HepG2 (cell line): ENCODE data around the gene DCAF7. TPM values are rescaled to one million over a fixed set of nuclear protein-coding genes. Genes with fewer than 3 reads are reported as not detected.

ENCODE experiments used
- ATAC-seq: fragments of 200-7000 bp; cut with Tn5 transposase; 3 replicates; pipeline ENCODE4 v1.9.1; 2020; ENCODE audit warnings: mild to moderate bottlenecking, moderate library complexity
- BruUV-seq: library from RNA; stranded (reverse); fragments of 400-500 nt; replicated peaks from 2 replicates; lab custom pipeline; 2021; lab: Mats Ljungman, UMichigan
- CTCF ChIA-PET: fragments of 300-600 bp; formaldehyde crosslinking; extraction: SDS; loops from one replicate; lab custom pipeline; 2021; ENCODE audit warnings: low total read pairs, inconsistent platforms, low intra/inter-chr PET ratio; lab: Yijun Ruan, JAX
- POLR2A ChIA-PET: fragments of 350-600 bp; sonication (Branson Sonifier 250); formaldehyde crosslinking; loops from one replicate; lab custom pipeline; 2020; ENCODE audit warnings: antibody characterized with exemption, inconsistent platforms; lab: Yijun Ruan, JAX
- DNase-seq: peaks from one replicate; pipeline ENCODE4 v3.0.0-alpha.2; 2015; ENCODE audit warnings: low spot score
- FAIRE-seq: peaks from 3 replicates; lab custom pipeline; 2011; peaks lifted over from hg19 to GRCh38; lab: Jason Lieb, UNC
- H2AFZ ChIP-seq: one replicate; pipeline ENCODE4 v1.6.1; 2011; ENCODE audit warnings: low read length, inconsistent platforms
- H3K27ac ChIP-seq: fragments of 300-600 bp; 3 replicates; pipeline ENCODE4 v1.8.0; 2011; ENCODE audit warnings: mixed run types, mild to moderate bottlenecking, mixed read lengths, low read length, inconsistent platforms; ENCODE audit not compliant: insufficient read depth; ENCODE audit errors: extremely low read length
- H3K27me3 ChIP-seq, 2 experiments: fragments of 200-600 bp in 1 of 2; 2 replicates in 1 of 2; 3 replicates in 1 of 2; pipeline versions ENCODE4 v1.6.0 to v1.8.0; 2011; ENCODE audit warnings: low read length in 2 of 2, mild to moderate bottlenecking in 2 of 2, moderate library complexity in 2 of 2, inconsistent platforms in 1 of 2; ENCODE audit not compliant: insufficient read depth in 2 of 2, control insufficient read depth in 1 of 2
- H3K36me3 ChIP-seq, 2 experiments: fragments of 200-600 bp in 1 of 2; replicated peaks in 1 of 2; 2 replicates in 1 of 2; 3 replicates in 1 of 2; pipeline versions ENCODE4 v1.5.1 to v1.8.0; 2011; ENCODE audit warnings: low read length in 2 of 2, inconsistent platforms in 1 of 2; ENCODE audit not compliant: insufficient read depth in 2 of 2, control insufficient read depth in 1 of 2
- H3K4me1 ChIP-seq: 2 replicates; pipeline ENCODE4 v1.5.1; 2012; ENCODE audit warnings: low read length, inconsistent platforms; ENCODE audit not compliant: insufficient read depth
- H3K4me2 ChIP-seq: 2 replicates; pipeline ENCODE4 v1.6.0; 2011; ENCODE audit warnings: low read depth, low read length, inconsistent platforms
- H3K4me3 ChIP-seq, 3 experiments: fragments of 200-600 bp in 1 of 3; sonication (generic), shearing (Covaris generic) in 1 of 3; replicated peaks in 1 of 3; 2 replicates each; pipeline ENCODE4 v1.5.1; 2011 to 2016; ENCODE audit warnings: low read length in 3 of 3, inconsistent platforms in 2 of 3, low read depth in 2 of 3, mild to moderate bottlenecking in 2 of 3, control low read depth in 1 of 3, mixed read lengths in 1 of 3; ENCODE audit not compliant: insufficient read depth in 1 of 3
- H3K79me2 ChIP-seq: one replicate; pipeline ENCODE4 v1.6.1; 2011; ENCODE audit warnings: low read length, inconsistent platforms; ENCODE audit not compliant: insufficient read depth
- H3K9ac ChIP-seq: 2 replicates; pipeline ENCODE4 v1.6.0; 2011; ENCODE audit warnings: mild to moderate bottlenecking, low read depth, low read length, inconsistent platforms; ENCODE audit not compliant: insufficient read depth
- H3K9me3 ChIP-seq: 2 replicates; pipeline ENCODE4 v1.5.1; 2012; ENCODE audit warnings: mild to moderate bottlenecking, low read length
- H4K20me1 ChIP-seq: 2 replicates; pipeline ENCODE4 v1.6.0; 2011; ENCODE audit warnings: inconsistent platforms, mild to moderate bottlenecking, low read length, moderate library complexity; ENCODE audit not compliant: insufficient read depth
- ARID2 ChIP-seq: sonication (generic); formaldehyde crosslinking; IDR thresholded peaks from 2 replicates; pipeline ENCODE4 v1.8.1; 2022; ENCODE audit warnings: mild to moderate bottlenecking, missing genetic modification reagents, borderline replicate concordance
- ATAD3A ChIP-seq: sonication (generic); formaldehyde crosslinking; IDR thresholded peaks from 2 replicates; pipeline ENCODE4 v1.4.0; 2020; ENCODE audit warnings: missing genetic modification reagents
- FOXM1 ChIP-seq: sonication (generic); formaldehyde crosslinking; IDR thresholded peaks from 2 replicates; pipeline ENCODE4 v1.5.0; 2020; ENCODE audit warnings: missing genetic modification reagents
- GATAD2A ChIP-seq: IDR thresholded peaks from 2 replicates; pipeline ENCODE4 v1.6.1; 2016
- ISL2 ChIP-seq: sonication (generic); formaldehyde crosslinking; IDR thresholded peaks from 2 replicates; pipeline ENCODE4 v1.5.0; 2020; ENCODE audit warnings: missing genetic modification reagents
- KAT7 ChIP-seq: IDR thresholded peaks from 2 replicates; pipeline ENCODE4 v1.6.1; 2018; ENCODE audit warnings: borderline replicate concordance, missing compliant biosample characterization
- MAFG ChIP-seq: sonication (generic); formaldehyde crosslinking; IDR thresholded peaks from 2 replicates; pipeline ENCODE4 v1.5.1; 2020; ENCODE audit warnings: mild to moderate bottlenecking, missing genetic modification reagents
- MIXL1 ChIP-seq: IDR thresholded peaks from 2 replicates; pipeline ENCODE4 v1.6.1; 2016
- MZF1 ChIP-seq: sonication (generic); formaldehyde crosslinking; IDR thresholded peaks from 2 replicates; pipeline ENCODE4 v1.8.1; 2023; ENCODE audit warnings: mild to moderate bottlenecking, missing genetic modification reagents, borderline replicate concordance
- NR1H2 ChIP-seq: sonication (generic); formaldehyde crosslinking; IDR thresholded peaks from 2 replicates; pipeline ENCODE4 v1.8.1; 2022; ENCODE audit warnings: low read depth, missing genetic modification reagents, borderline replicate concordance
- RFXANK ChIP-seq: IDR thresholded peaks from 2 replicates; pipeline ENCODE4 v1.6.1; 2016
- SMAD1 ChIP-seq: sonication (generic); formaldehyde crosslinking; IDR thresholded peaks from 2 replicates; pipeline ENCODE4 v1.4.0; 2020; ENCODE audit warnings: missing genetic modification reagents, low read depth, mild to moderate bottlenecking, borderline replicate concordance
- ZBTB7A ChIP-seq: sonication (generic); formaldehyde crosslinking; IDR thresholded peaks from 2 replicates; pipeline ENCODE4 v1.8.0; 2022; ENCODE audit warnings: mild to moderate bottlenecking, missing genetic modification reagents
- ZNF441 ChIP-seq: sonication (generic); formaldehyde crosslinking; IDR thresholded peaks from 2 replicates; pipeline ENCODE4 v1.7.0; 2021; ENCODE audit warnings: missing genetic modification reagents, borderline replicate concordance
- ZNF772 ChIP-seq: sonication (generic); formaldehyde crosslinking; IDR thresholded peaks from 2 replicates; pipeline ENCODE4 v1.5.0; 2020; ENCODE audit warnings: mild to moderate bottlenecking, missing genetic modification reagents
- ZNF850 ChIP-seq: sonication (generic); formaldehyde crosslinking; conservative IDR thresholded peaks from 2 replicates; pipeline ENCODE4 v1.9.0; 2021; ENCODE audit warnings: mild to moderate bottlenecking, missing genetic modification reagents
- ZZZ3 ChIP-seq: sonication (generic); formaldehyde crosslinking; IDR thresholded peaks from 2 replicates; pipeline ENCODE4 v1.4.0; 2020; ENCODE audit warnings: missing genetic modification reagents, mild to moderate bottlenecking, borderline replicate concordance
- WGBS: methylation state at CpG from one replicate; pipeline ENCODE4 v1.1.6; 2017; ENCODE audit warnings: low lambda C conversion rate; 5-methylcytosine and 5-hydroxymethylcytosine counted together
- in situ Hi-C: cut with HindIII; loops from 2 replicates; pipeline ENCODE4 v1.10.0; 2017; ENCODE audit warnings: low pct_unique_long_range_greater_than_20kb; ENCODE audit not compliant: extremely low pct_ligation_motif_present
- intact Hi-C: fragments of 100-400 bp; cut with micrococcal nuclease; formaldehyde crosslinking; loops from one replicate; pipeline ENCODE4 v1.10.0; 2022; ENCODE audit not compliant: unreplicated experiment
- polyA plus RNA-seq, 8 experiments: library from polyadenylated mRNA; depleted of rRNA in 3 of 8; stranded (reverse) in 7 of 8; unstranded in 1 of 8; fragments of >200 nt; fragmentation: Illumina TruSeq in 4 of 8; extraction: Trizol in 4 of 8; gene quantifications; 2 replicates each; pipeline versions ENCODE4 v1.2.1 to v1.2.3, GENCODE V29; 2011 to 2016; ENCODE audit warnings: low read depth in 4 of 8, missing spikeins in 1 of 8, mixed read lengths in 1 of 8; ENCODE audit not compliant: insufficient read depth in 1 of 8
- total RNA-seq, 5 experiments: library from RNA; depleted of rRNA; stranded (reverse); fragments of >200 nt; fragmentation: Illumina TruSeq; extraction: Trizol; gene quantifications; 2 replicates each; pipeline ENCODE4 v1.2.3, GENCODE V29; 2016; ENCODE audit warnings: low read depth in 1 of 5
- TF ChIP-seq, protein P1 (sequence below): sonication (generic); formaldehyde crosslinking; IDR thresholded peaks from 2 replicates; pipeline ENCODE4 v1.8.0; 2022; ENCODE audit warnings: mild to moderate bottlenecking, missing genetic modification reagents

Gene DCAF7
- total and polyA plus RNA-seq, 2 of the 13 experiments (the other 11 are each of a cell fraction or from before 2014, with no cell fraction given): 55.2 to 73.4 TPM

DNA sequence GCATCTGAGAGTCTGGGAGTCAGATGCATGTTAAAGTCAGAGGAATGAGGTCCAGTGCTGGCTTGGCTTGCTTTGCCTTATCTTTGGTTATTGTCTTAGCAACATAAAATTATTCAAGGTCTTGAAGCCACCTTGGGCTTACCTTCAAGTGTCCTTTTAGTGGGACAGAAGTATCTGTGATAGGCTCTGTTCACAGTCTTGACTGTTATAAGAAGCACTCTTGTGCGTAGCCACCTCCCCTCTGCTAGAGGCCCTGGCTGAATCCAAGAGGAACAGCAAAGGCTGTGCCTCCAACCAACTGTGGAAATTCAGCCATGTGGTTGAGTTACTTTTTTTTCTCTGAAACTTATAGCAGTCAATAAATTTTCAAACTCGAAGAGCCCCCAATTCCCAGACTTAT is 63.4 kb downstream of the DCAF7 start:
- FAIRE-seq: no peak
- no TSS peak for BruUV-seq
- ChIA-PET CTCF (interaction anchor here (1.2 to 3.0 kb wide), 2 partner anchors 188 kb away, joined by 3 to 40 read pairs; no protein-coding TSS in a partner anchor), POLR2A (interaction anchor here (2.8 kb wide), 1 partner anchor 8 kb away, joined by 19 read pairs; the partner anchor contains the start of gene MAP3K3)
- DNase-seq: no peak
- no peaks in the 10 kb centered on the region for H3K4me1 ChIP-seq
- no peak overlapping the region for H3K4me3 ChIP-seq
- ATAC-seq: no peak
- 54% methylated on average over 2 of the region's 2 CpGs for WGBS
- no peak overlapping the region for H2AFZ ChIP-seq
- H3K9ac ChIP-seq: no peak overlapping the region
- H3K79me2 ChIP-seq: no peaks in the 10 kb centered on the region
- no peaks in the 10 kb centered on the region for H3K9me3 ChIP-seq
- H3K27ac ChIP-seq: no peak overlapping the region
- in situ Hi-C loops: loop anchor here (5.0 kb wide), 1 partner anchor 191 kb away; no protein-coding TSS in a partner anchor
- intact Hi-C loops: loop anchor here (2.0 to 5.0 kb wide), 2 partner anchors 36 to 135 kb away; no protein-coding TSS in a partner anchor
- H4K20me1 ChIP-seq: no peaks in the 10 kb centered on the region
- H3K4me2 ChIP-seq: no peak overlapping the region
- TF ChIP-seq RFXANK (CRISPR knock-in tag): no peak
- TF ChIP-seq, all 625 proteins: peak for 0
- H3K36me3 ChIP-seq: no peaks in the 10 kb centered on the region; a peak in 3 of 5 replicates
- peaks cover 0 to 3% of the 10 kb centered on the region in 2 experiments; a peak in 1 of 5 replicates for H3K27me3 ChIP-seq

DNA sequence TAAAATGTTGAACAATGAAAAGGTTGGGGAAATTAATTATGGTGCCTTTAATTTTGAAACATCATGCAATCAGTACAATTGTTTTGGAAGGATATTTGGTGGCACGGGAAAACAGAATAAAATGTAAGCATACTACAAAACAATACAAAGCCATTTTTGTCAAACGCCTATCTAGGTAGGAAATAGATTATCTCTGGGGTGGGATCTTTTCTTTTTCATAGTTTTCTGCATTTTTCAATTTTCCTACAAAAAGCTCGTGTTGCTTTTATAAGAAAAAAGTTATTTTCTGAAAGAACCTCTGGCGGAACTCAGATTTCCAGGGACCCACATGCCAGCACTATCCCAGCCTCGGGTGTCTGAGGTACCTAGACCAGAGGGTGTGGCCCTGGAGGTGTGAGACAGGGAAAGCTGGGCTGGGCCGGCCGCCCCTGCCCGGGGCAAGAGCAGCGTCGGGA is 71.0 kb downstream of the DCAF7 start:
- in situ Hi-C loops: no loop called here
- Histone ChIP-seq H3K4me3 (peak overlapping the region; percentile 64 to 80 (median 79)), H3K4me2 (peak overlapping the region; percentile 86), H4K20me1 (peaks cover 7% of the 10 kb centered on the region; the same call in 1 of the 2 replicates), H3K9me3 (no peaks in the 10 kb centered on the region), H3K79me2 (peaks cover 29% of the 10 kb centered on the region), H3K27me3 (peaks cover 0 to 4% of the 10 kb centered on the region in 2 experiments; a peak in 1 of 5 replicates), H3K36me3 (no peaks in the 10 kb centered on the region), H3K4me1 (peaks cover 36% of the 10 kb centered on the region), H3K27ac (peak overlapping the region; percentile 30), H3K9ac (peak overlapping the region; percentile 62), H2AFZ (peak overlapping the region; percentile 1)
- ATAC-seq (no peak), FAIRE-seq (no peak), DNase-seq (no peak)
- ChIA-PET POLR2A (interaction anchor here (1.0 to 2.4 kb wide), 20 partner anchors 9 to 524 kb away, joined by 3 to 47 read pairs (median 7); partner anchors contain the start of genes CCDC47, DCAF7, DDX42 and STRADA), CTCF (no interaction called here)
- TSS peak; percentile 86 for BruUV-seq
- intact Hi-C loops: loop anchor here (5.0 kb wide), 1 partner anchor 56 kb away; no protein-coding TSS in a partner anchor
- 7% methylated on average over 8 of the region's 10 CpGs for WGBS
- TF ChIP-seq ZZZ3 (CRISPR knock-in tag) (no peak), ISL2 (CRISPR knock-in tag) (no peak), SMAD1 (CRISPR knock-in tag) (no peak), MAFG (CRISPR knock-in tag) (no peak), MIXL1 (CRISPR knock-in tag) (no peak), KAT7 (no peak), ZNF850 (CRISPR knock-in tag) (no peak), GATAD2A (CRISPR knock-in tag) (no peak), NR1H2 (CRISPR knock-in tag) (0 out of 2 replicates have a peak, but pooled peaks have one; percentile 68), ZNF772 (CRISPR knock-in tag) (no peak), FOXM1 (no peak), ZNF441 (CRISPR knock-in tag) (no peak), MZF1 (CRISPR knock-in tag) (no peak), ATAD3A (no peak), ARID2 (CRISPR knock-in tag) (peak; percentile 90; the same call in 1 of the 2 replicates), ZBTB7A (CRISPR knock-in tag) (0 out of 2 replicates have a peak, but pooled peaks have one; percentile 47)
- TF ChIP-seq, protein P1, sequence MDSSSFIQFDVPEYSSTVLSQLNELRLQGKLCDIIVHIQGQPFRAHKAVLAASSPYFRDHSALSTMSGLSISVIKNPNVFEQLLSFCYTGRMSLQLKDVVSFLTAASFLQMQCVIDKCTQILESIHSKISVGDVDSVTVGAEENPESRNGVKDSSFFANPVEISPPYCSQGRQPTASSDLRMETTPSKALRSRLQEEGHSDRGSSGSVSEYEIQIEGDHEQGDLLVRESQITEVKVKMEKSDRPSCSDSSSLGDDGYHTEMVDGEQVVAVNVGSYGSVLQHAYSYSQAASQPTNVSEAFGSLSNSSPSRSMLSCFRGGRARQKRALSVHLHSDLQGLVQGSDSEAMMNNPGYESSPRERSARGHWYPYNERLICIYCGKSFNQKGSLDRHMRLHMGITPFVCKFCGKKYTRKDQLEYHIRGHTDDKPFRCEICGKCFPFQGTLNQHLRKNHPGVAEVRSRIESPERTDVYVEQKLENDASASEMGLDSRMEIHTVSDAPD (CRISPR knock-in tag): 0 out of 2 replicates have a peak, but pooled peaks have one; percentile 45
